ENCODE results near the gene TLE1. TPM values are rescaled to one million over a fixed set of nuclear protein-coding genes. Genes with fewer than 3 reads are reported as not detected.

Gene TLE1
- total RNA-seq, 1 experiment from 2014 or later: 79.3 TPM

DNA sequence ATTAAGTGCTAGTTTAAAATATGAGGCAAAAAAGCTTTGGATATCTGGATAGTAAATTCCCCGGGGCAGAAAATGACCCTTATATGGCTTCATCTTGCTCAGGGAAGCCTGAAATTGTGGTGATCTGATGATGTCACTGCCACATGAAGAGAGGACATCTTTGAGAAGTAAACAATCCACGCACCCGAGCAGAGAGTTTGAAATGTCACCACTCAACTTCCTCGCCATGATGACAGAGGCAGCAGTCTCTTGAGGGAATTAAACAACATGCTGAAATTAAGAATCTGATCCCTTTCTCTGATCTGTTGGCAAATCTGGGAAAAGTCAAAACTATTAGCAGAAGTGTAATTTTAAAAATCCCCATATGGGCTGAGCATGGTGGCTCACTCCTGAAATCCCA, 110.0 kb downstream of the TLE1 start:
- Histone ChIP-seq H3K79me2 (ENCODE audit: insufficient read depth, low read length) (no peaks in the 10 kb centered on the region), H3K4me1 (ENCODE audit: insufficient read depth, low read length) (peaks cover 2% of the 10 kb centered on the region; the same call in 1 of the 2 replicates), H3K4me2 (ENCODE audit: insufficient read depth, insufficient read length, low read length) (no peak overlapping the region), H2AFZ (ENCODE audit: low read length) (no peak overlapping the region), H3K9ac (ENCODE audit: extremely low read depth, insufficient read length, low read length) (no peak overlapping the region), H3K9me3 (ENCODE audit: control insufficient read depth, low read depth, low read length) (no peaks in the 10 kb centered on the region), H2BK5ac (ENCODE audit: insufficient read length, low read length) (no peak overlapping the region), H4K20me1 (ENCODE audit: control insufficient read depth, insufficient read depth, insufficient read length) (no peaks in the 10 kb centered on the region), H3K18ac (ENCODE audit: insufficient read length, low read depth, low read length) (no peak overlapping the region), H2BK120ac (ENCODE audit: low read depth, low read length, poor library complexity, severe bottlenecking) (no peak overlapping the region), H3K14ac (ENCODE audit: insufficient read depth, low read length) (no peak overlapping the region), H2BK20ac (ENCODE audit: low read depth, low read length, poor library complexity, severe bottlenecking) (no peak overlapping the region), H2BK12ac (ENCODE audit: insufficient read length, low read depth, low read length) (no peak overlapping the region), H3T11ph (ENCODE audit: low read length) (no peak overlapping the region), H3K23ac (ENCODE audit: insufficient read length, low read depth, low read length) (no peak overlapping the region), H4K5ac (ENCODE audit: insufficient read length, low read depth, low read length) (no peak overlapping the region), H4K91ac (ENCODE audit: insufficient read length, low read depth, low read length) (no peak overlapping the region), H3K56ac (ENCODE audit: insufficient read length, low read depth, low read length) (no peak overlapping the region), H2BK15ac (ENCODE audit: low read depth, low read length) (no peak overlapping the region), H3K27me3 (ENCODE audit: insufficient read depth, low read length) (no peaks in the 10 kb centered on the region), H3K27ac (ENCODE audit: insufficient read length, low read depth, low read length) (peak overlapping the region; percentile 20), H3K23me2 (ENCODE audit: insufficient read length, low read depth, low read length, poor library complexity, severe bottlenecking) (no peaks in the 10 kb centered on the region), H3K79me1 (ENCODE audit: insufficient read depth, low read depth, low read length, poor library complexity, severe bottlenecking) (no peaks in the 10 kb centered on the region), H3K4ac (ENCODE audit: low read depth, low read length) (no peak overlapping the region), H2AK5ac (ENCODE audit: insufficient read length, low read length) (no peak overlapping the region), H4K8ac (replicated peaks; ENCODE audit: insufficient read length, low read depth, low read length) (no peak overlapping the region)
- no peak for DNase-seq
- H3K4me1 Mint-ChIP-seq: peaks cover 11 to 16% of the 10 kb centered on the region in 2 experiments
- no peaks in the 10 kb centered on the region for H3K27me3 Mint-ChIP-seq (ENCODE audit: low read depth)
- no peaks in the 10 kb centered on the region; a peak in 1 of 5 replicates for H3K9me3 Mint-ChIP-seq
- no peak overlapping the region for H3K4me3 Mint-ChIP-seq
- H3K27ac Mint-ChIP-seq: peak overlapping the region; percentile 44 to 68 (median 61); a peak in 2 of 7 replicates
- H3K36me3 Mint-ChIP-seq (ENCODE audit: insufficient read depth in 1 of 3, low read depth in 3 of 3): peaks cover 22 to 39% (median 34%) of the 10 kb centered on the region in 3 experiments
- no CpG with 5 or more reads among the region's 4 CpGs for WGBS (ENCODE audit: extremely low coverage, insufficient read length, low lambda C conversion rate)
- TF ChIP-seq, protein P1, sequence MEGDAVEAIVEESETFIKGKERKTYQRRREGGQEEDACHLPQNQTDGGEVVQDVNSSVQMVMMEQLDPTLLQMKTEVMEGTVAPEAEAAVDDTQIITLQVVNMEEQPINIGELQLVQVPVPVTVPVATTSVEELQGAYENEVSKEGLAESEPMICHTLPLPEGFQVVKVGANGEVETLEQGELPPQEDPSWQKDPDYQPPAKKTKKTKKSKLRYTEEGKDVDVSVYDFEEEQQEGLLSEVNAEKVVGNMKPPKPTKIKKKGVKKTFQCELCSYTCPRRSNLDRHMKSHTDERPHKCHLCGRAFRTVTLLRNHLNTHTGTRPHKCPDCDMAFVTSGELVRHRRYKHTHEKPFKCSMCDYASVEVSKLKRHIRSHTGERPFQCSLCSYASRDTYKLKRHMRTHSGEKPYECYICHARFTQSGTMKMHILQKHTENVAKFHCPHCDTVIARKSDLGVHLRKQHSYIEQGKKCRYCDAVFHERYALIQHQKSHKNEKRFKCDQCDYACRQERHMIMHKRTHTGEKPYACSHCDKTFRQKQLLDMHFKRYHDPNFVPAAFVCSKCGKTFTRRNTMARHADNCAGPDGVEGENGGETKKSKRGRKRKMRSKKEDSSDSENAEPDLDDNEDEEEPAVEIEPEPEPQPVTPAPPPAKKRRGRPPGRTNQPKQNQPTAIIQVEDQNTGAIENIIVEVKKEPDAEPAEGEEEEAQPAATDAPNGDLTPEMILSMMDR (conservative IDR thresholded peaks at IDR 0.05): no peak
